Natural killer cell (primary cell): ENCODE data around the gene RGS10. TPM values are rescaled to one million over a fixed set of nuclear protein-coding genes. Genes with fewer than 3 reads are reported as not detected.
A peak's percentile ranks its signal among the peaks of the same experiment; 100 is the strongest.

Experiments
- ATAC-seq, 3 donors: fragments of 150-1000 bp in 2 of 3; fragments of 200-7000 bp in 1 of 3; cut with Tn5 transposase; 1 replicate in 1 of 3; 2 replicates in 2 of 3; pipeline ENCODE4 v1.10.0; 2021; ENCODE audit warnings: mild to moderate bottlenecking in 2 of 3, moderate library complexity in 2 of 3
- DNase-seq, 2 donors: peaks; one replicate each; pipeline versions ENCODE4 v3.0.0 to v3.0.0-alpha.2; 2013 to 2021; ENCODE audit warnings: mixed read lengths in 1 of 2
- H3K27ac ChIP-seq: one replicate; pipeline ENCODE4 v1.5.1; 2013; ENCODE audit warnings: mild to moderate bottlenecking, low read length
- H3K27me3 ChIP-seq: one replicate; pipeline ENCODE4 v1.6.1; 2013; ENCODE audit warnings: low read length; ENCODE audit not compliant: control insufficient read depth, insufficient read depth
- H3K36me3 ChIP-seq: one replicate; pipeline ENCODE4 v1.6.1; 2013; ENCODE audit warnings: low read length; ENCODE audit not compliant: control insufficient read depth, insufficient read depth
- H3K4me1 ChIP-seq: one replicate; pipeline ENCODE4 v1.6.1; 2013; ENCODE audit warnings: low read length; ENCODE audit not compliant: control insufficient read depth, insufficient read depth
- H3K4me3 ChIP-seq: one replicate; pipeline ENCODE4 v1.5.1; 2013; ENCODE audit warnings: low read length
- H3K9me3 ChIP-seq: one replicate; pipeline ENCODE4 v1.6.1; 2013; ENCODE audit warnings: low read length; ENCODE audit not compliant: control insufficient read depth, insufficient read depth
- H3K27ac Mint-ChIP-seq, 2 donors: one replicate each; pipeline ENCODE4 v1.8.0; 2022; ENCODE audit warnings: mild to moderate bottlenecking in 2 of 2, mixed read lengths in 2 of 2, moderate library complexity in 1 of 2
- H3K27me3 Mint-ChIP-seq, 2 donors: one replicate each; pipeline ENCODE4 v1.8.0; 2022; ENCODE audit warnings: low read depth in 2 of 2, mixed read lengths in 2 of 2
- H3K36me3 Mint-ChIP-seq: one replicate; pipeline ENCODE4 v1.8.0; 2022; ENCODE audit warnings: mixed read lengths
- H3K4me1 Mint-ChIP-seq, 2 donors: one replicate each; pipeline ENCODE4 v1.8.0; 2022; ENCODE audit warnings: mixed read lengths in 2 of 2
- H3K4me3 Mint-ChIP-seq: one replicate; pipeline ENCODE4 v1.8.0; 2022; ENCODE audit warnings: mild to moderate bottlenecking, moderate library complexity, mixed read lengths
- H3K9me3 Mint-ChIP-seq, 2 donors: one replicate each; pipeline ENCODE4 v1.8.0; 2022; ENCODE audit warnings: mixed read lengths in 2 of 2
- CTCF ChIP-seq: fragments of 200-600 bp; IDR thresholded peaks from one replicate; pipeline ENCODE4 v1.8.0; 2022; ENCODE audit warnings: antibody characterized with exemption
- WGBS: methylation state at CpG from one replicate; pipeline ENCODE4 v1.1.7; 2013; ENCODE audit warnings: missing lambda C conversion rate; ENCODE audit not compliant: insufficient coverage; 5-methylcytosine and 5-hydroxymethylcytosine counted together
- intact Hi-C: fragments of 100-400 bp; cut with micrococcal nuclease; formaldehyde crosslinking; loops from one replicate; pipeline ENCODE4 v1.14.2; 2022
- total RNA-seq, 4 donors: library from RNA; stranded (reverse); fragments of 120-200 nt in 1 of 4; gene quantifications; one replicate each; pipeline versions ENCODE4 v1.2.3 to v1.2.4, GENCODE V29; 2013 to 2022

Gene RGS10
- total RNA-seq, 3 donors from 2014 or later (not counting 1 experiment from before 2014, with no cell fraction given) = 13.5 to 25.7 (median 21.4) TPM

GRCh38 chr10:119546009-119546408 lies 3.5 kb upstream of the RGS10 start:
- H3K36me3 Mint-ChIP-seq = no peaks in the 10 kb centered on the region
- H3K4me1 ChIP-seq = peaks cover 17% of the 10 kb centered on the region
- H3K27me3 Mint-ChIP-seq = peaks cover 26 to 37% of the 10 kb centered on the region in 2 donors
- intact Hi-C loops = no loop called here
- peaks cover 5% of the 10 kb centered on the region for H3K27me3 ChIP-seq
- no peak for DNase-seq
- H3K36me3 ChIP-seq = no peaks in the 10 kb centered on the region
- no peak overlapping the region for H3K4me3 ChIP-seq
- ATAC-seq = no peak
- H3K9me3 ChIP-seq = no peaks in the 10 kb centered on the region
- no peak overlapping the region for H3K27ac Mint-ChIP-seq
- peaks cover 12 to 19% of the 10 kb centered on the region in 2 donors for H3K4me1 Mint-ChIP-seq
- no peak for TF ChIP-seq CTCF
- no peak overlapping the region for H3K27ac ChIP-seq
- H3K9me3 Mint-ChIP-seq = no peaks in the 10 kb centered on the region
- H3K4me3 Mint-ChIP-seq = no peak overlapping the region
- 95% methylated on average over 3 of the region's 3 CpGs for WGBS

GRCh38 chr10:119545310-119545709 lies 2.8 kb upstream of the RGS10 start:
- H3K4me1 ChIP-seq = peaks cover 19% of the 10 kb centered on the region
- TF ChIP-seq CTCF = no peak
- H3K27ac ChIP-seq = no peak overlapping the region
- H3K4me3 ChIP-seq = no peak overlapping the region
- Mint-ChIP-seq H3K27me3 (peaks cover 25 to 37% of the 10 kb centered on the region in 2 donors), H3K4me3 (no peak overlapping the region), H3K27ac (no peak overlapping the region), H3K36me3 (no peaks in the 10 kb centered on the region), H3K4me1 (peaks cover 16 to 23% of the 10 kb centered on the region in 2 donors), H3K9me3 (no peaks in the 10 kb centered on the region)
- no peaks in the 10 kb centered on the region for H3K36me3 ChIP-seq
- peaks cover 5% of the 10 kb centered on the region for H3K27me3 ChIP-seq
- 64% methylated on average over 4 of the region's 4 CpGs for WGBS
- intact Hi-C loops = no loop called here
- DNase-seq = no peak
- ATAC-seq = no peak
- no peaks in the 10 kb centered on the region for H3K9me3 ChIP-seq

GRCh38 chr10:119543814-119544642 lies 1.5 kb upstream of the RGS10 start:
- Histone ChIP-seq H3K36me3 (no peaks in the 10 kb centered on the region), H3K4me3 (no peak overlapping the region), H3K27me3 (peaks cover 5% of the 10 kb centered on the region), H3K27ac (no peak overlapping the region), H3K4me1 (peaks cover 21% of the 10 kb centered on the region), H3K9me3 (no peaks in the 10 kb centered on the region)
- intact Hi-C loops = no loop called here
- peaks cover 25 to 30% of the 10 kb centered on the region in 2 donors for H3K27me3 Mint-ChIP-seq
- no peaks in the 10 kb centered on the region for H3K9me3 Mint-ChIP-seq
- H3K36me3 Mint-ChIP-seq = no peaks in the 10 kb centered on the region
- peak overlapping the region; percentile 91 for H3K4me3 Mint-ChIP-seq
- DNase-seq = no peak
- no peak for TF ChIP-seq CTCF
- H3K4me1 Mint-ChIP-seq = peaks cover 16 to 24% of the 10 kb centered on the region in 2 donors
- H3K27ac Mint-ChIP-seq = peak overlapping the region; percentile 54 to 55
- WGBS = 75% methylated on average over 19 of the region's 19 CpGs
- ATAC-seq = no peak
